ENCODE data around the gene PRKCZ.

DNA sequence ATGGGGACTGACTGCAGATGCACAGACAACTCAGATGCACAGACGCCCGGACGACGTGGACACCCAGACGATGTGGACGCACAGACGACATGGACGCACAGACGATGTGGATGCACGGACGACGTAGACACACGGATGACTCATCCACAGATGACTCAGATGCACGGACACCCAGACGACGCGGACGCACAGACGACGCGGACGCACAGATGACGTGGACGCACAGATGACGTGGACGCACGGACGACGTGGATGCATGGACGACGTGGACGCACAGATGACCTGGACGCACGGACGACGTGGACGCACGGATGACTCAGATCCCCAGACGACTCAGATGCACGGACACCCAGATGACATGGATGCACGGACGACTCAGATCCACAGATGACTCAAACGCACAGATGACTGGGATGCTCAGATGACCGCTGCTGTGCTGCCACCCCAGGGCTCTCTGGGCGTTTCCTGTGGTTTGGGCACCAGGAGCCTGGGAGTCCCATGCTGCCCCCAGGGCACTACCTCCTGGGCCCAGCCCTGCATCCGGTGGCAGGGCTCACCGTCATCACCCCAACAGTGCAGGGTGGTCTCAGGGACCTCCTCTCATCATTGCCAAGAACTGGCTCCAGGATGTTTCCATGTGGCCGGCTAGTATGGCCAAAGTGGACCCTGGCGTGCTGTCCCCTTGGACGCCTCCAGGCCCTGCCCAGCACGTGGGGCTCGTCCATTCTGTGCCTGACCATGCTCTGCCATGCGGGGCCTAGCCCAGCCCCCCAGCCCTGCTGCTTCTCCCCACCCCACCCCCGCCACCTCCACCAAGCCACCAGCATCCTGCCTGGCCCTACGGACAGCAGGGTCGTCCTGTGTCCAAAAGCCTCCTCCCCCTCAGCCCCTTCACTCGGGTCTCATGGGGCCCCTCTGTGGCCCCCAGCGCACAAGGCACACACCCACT lies 130.4 kb downstream of the PRKCZ start:
- no peak for TF ChIP-seq POLR2AphosphoS5 (IDR thresholded peaks at IDR 0.05)
- TF ChIP-seq, protein P1, sequence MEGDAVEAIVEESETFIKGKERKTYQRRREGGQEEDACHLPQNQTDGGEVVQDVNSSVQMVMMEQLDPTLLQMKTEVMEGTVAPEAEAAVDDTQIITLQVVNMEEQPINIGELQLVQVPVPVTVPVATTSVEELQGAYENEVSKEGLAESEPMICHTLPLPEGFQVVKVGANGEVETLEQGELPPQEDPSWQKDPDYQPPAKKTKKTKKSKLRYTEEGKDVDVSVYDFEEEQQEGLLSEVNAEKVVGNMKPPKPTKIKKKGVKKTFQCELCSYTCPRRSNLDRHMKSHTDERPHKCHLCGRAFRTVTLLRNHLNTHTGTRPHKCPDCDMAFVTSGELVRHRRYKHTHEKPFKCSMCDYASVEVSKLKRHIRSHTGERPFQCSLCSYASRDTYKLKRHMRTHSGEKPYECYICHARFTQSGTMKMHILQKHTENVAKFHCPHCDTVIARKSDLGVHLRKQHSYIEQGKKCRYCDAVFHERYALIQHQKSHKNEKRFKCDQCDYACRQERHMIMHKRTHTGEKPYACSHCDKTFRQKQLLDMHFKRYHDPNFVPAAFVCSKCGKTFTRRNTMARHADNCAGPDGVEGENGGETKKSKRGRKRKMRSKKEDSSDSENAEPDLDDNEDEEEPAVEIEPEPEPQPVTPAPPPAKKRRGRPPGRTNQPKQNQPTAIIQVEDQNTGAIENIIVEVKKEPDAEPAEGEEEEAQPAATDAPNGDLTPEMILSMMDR (IDR thresholded peaks at IDR 0.05), result no peak
